IPS-15b (cell line): ENCODE measurements around the gene FOXP2.

ENCODE experiments used
- H3K27me3 ChIP-seq: one replicate; pipeline ENCODE4 v1.6.1; 2013; ENCODE audit warnings: low read length; ENCODE audit not compliant: control insufficient read depth, insufficient read depth
- H3K36me3 ChIP-seq: one replicate; pipeline ENCODE4 v1.6.1; 2013; ENCODE audit warnings: low read length; ENCODE audit not compliant: control insufficient read depth, insufficient read depth
- H3K4me1 ChIP-seq: one replicate; pipeline ENCODE4 v1.6.1; 2013; ENCODE audit warnings: mild to moderate bottlenecking, low read length; ENCODE audit not compliant: control insufficient read depth, insufficient read depth
- H3K4me3 ChIP-seq: one replicate; pipeline ENCODE4 v1.5.1; 2013; ENCODE audit warnings: low read depth, low read length
- H3K9ac ChIP-seq: one replicate; pipeline ENCODE4 v1.6.1; 2013; ENCODE audit warnings: low read depth, mild to moderate bottlenecking, low read length
- H3K9me3 ChIP-seq: one replicate; pipeline ENCODE4 v1.6.1; 2013; ENCODE audit warnings: mild to moderate bottlenecking, low read length; ENCODE audit not compliant: control insufficient read depth, insufficient read depth

FOXP2 gene

GRCh38 chr7:114620208-114620607, 205.6 kb downstream of the FOXP2 start:
- Histone ChIP-seq H3K9me3 (no peaks in the 10 kb centered on the region), H3K9ac (no peak overlapping the region), H3K4me3 (no peak overlapping the region)

GRCh38 chr7:114622221-114622620, 207.6 kb downstream of the FOXP2 start:
- H3K27me3 ChIP-seq, result no peaks in the 10 kb centered on the region
- no peak overlapping the region for H3K4me3 ChIP-seq
- H3K36me3 ChIP-seq, result no peaks in the 10 kb centered on the region
- no peaks in the 10 kb centered on the region for H3K4me1 ChIP-seq
- no peaks in the 10 kb centered on the region for H3K9me3 ChIP-seq
- no peak overlapping the region for H3K9ac ChIP-seq

More at GRCh38 chr7:114620208-114620607, 205.6 kb downstream of the FOXP2 start:
- H3K27me3 ChIP-seq, result no peaks in the 10 kb centered on the region
- H3K4me1 ChIP-seq, result no peaks in the 10 kb centered on the region
- no peaks in the 10 kb centered on the region for H3K36me3 ChIP-seq

GRCh38 chr7:114623146-114623545, 208.5 kb downstream of the FOXP2 start:
- Histone ChIP-seq H3K9me3 (no peaks in the 10 kb centered on the region), H3K4me3 (no peak overlapping the region), H3K36me3 (no peaks in the 10 kb centered on the region), H3K9ac (no peak overlapping the region), H3K27me3 (no peaks in the 10 kb centered on the region), H3K4me1 (no peaks in the 10 kb centered on the region)

GRCh38 chr7:114627231-114627630, 212.6 kb downstream of the FOXP2 start:
- H3K36me3 ChIP-seq, result no peaks in the 10 kb centered on the region
- no peaks in the 10 kb centered on the region for H3K9me3 ChIP-seq
- H3K4me1 ChIP-seq, result peaks cover 7% of the 10 kb centered on the region
- H3K27me3 ChIP-seq, result no peaks in the 10 kb centered on the region
- no peak overlapping the region for H3K9ac ChIP-seq
- no peak overlapping the region for H3K4me3 ChIP-seq

- no peaks in the 10 kb centered on the region for H3K36me3 ChIP-seq
- H3K9ac ChIP-seq, result no peak overlapping the region
- H3K4me1 ChIP-seq, result peaks cover 7% of the 10 kb centered on the region
- no peaks in the 10 kb centered on the region for H3K9me3 ChIP-seq
- H3K27me3 ChIP-seq, result no peaks in the 10 kb centered on the region
- no peak overlapping the region for H3K4me3 ChIP-seq
Measured at GRCh38 chr7:114628362-114628761, 213.7 kb downstream of the FOXP2 start.

- Histone ChIP-seq H3K36me3 (no peaks in the 10 kb centered on the region), H3K9me3 (no peaks in the 10 kb centered on the region), H3K4me1 (peaks cover 7% of the 10 kb centered on the region), H3K27me3 (no peaks in the 10 kb centered on the region), H3K4me3 (no peak overlapping the region), H3K9ac (no peak overlapping the region)
Measured at GRCh38 chr7:114629762-114630161, 215.1 kb downstream of the FOXP2 start.

GRCh38 chr7:114630201-114630990, 215.8 kb downstream of the FOXP2 start:
- Histone ChIP-seq H3K4me3 (no peak overlapping the region), H3K27me3 (no peaks in the 10 kb centered on the region), H3K9ac (no peak overlapping the region), H3K36me3 (no peaks in the 10 kb centered on the region), H3K4me1 (peaks cover 7% of the 10 kb centered on the region), H3K9me3 (no peaks in the 10 kb centered on the region)

GRCh38 chr7:114631249-114631822, 216.7 kb downstream of the FOXP2 start:
- Histone ChIP-seq H3K9ac (no peak overlapping the region), H3K4me3 (no peak overlapping the region), H3K9me3 (no peaks in the 10 kb centered on the region), H3K27me3 (no peaks in the 10 kb centered on the region), H3K4me1 (peaks cover 7% of the 10 kb centered on the region), H3K36me3 (no peaks in the 10 kb centered on the region)

GRCh38 chr7:114639451-114639850, 224.8 kb downstream of the FOXP2 start:
- no peak overlapping the region for H3K4me3 ChIP-seq
- H3K27me3 ChIP-seq, result no peaks in the 10 kb centered on the region
- no peak overlapping the region for H3K9ac ChIP-seq
- no peaks in the 10 kb centered on the region for H3K36me3 ChIP-seq
- no peaks in the 10 kb centered on the region for H3K9me3 ChIP-seq
- no peaks in the 10 kb centered on the region for H3K4me1 ChIP-seq

- no peaks in the 10 kb centered on the region for H3K27me3 ChIP-seq
- no peaks in the 10 kb centered on the region for H3K36me3 ChIP-seq
- H3K4me1 ChIP-seq, result no peaks in the 10 kb centered on the region
- H3K9me3 ChIP-seq, result no peaks in the 10 kb centered on the region
- no peak overlapping the region for H3K4me3 ChIP-seq
- H3K9ac ChIP-seq, result no peak overlapping the region
Measured at GRCh38 chr7:114644455-114644854, 229.8 kb downstream of the FOXP2 start.

- H3K36me3 ChIP-seq, result no peaks in the 10 kb centered on the region
- no peaks in the 10 kb centered on the region for H3K9me3 ChIP-seq
- no peak overlapping the region for H3K4me3 ChIP-seq
- no peaks in the 10 kb centered on the region for H3K27me3 ChIP-seq
- H3K4me1 ChIP-seq, result no peaks in the 10 kb centered on the region
- no peak overlapping the region for H3K9ac ChIP-seq
Measured at GRCh38 chr7:114645451-114645850, 230.8 kb downstream of the FOXP2 start.

GRCh38 chr7:114647518-114647917, 232.9 kb downstream of the FOXP2 start:
- H3K4me1 ChIP-seq, result peaks cover 2% of the 10 kb centered on the region
- no peaks in the 10 kb centered on the region for H3K27me3 ChIP-seq
- H3K9ac ChIP-seq, result no peak overlapping the region
- no peaks in the 10 kb centered on the region for H3K9me3 ChIP-seq
- no peaks in the 10 kb centered on the region for H3K36me3 ChIP-seq
- no peak overlapping the region for H3K4me3 ChIP-seq
